HepG2 (cell line): Measurements from ENCODE around the gene PISD. TPM values are rescaled to one million over a fixed set of nuclear protein-coding genes. Genes with fewer than 3 reads are reported as not detected.

Experiments used
- CHD2 ChIP-seq: IDR thresholded peaks from 2 replicates; pipeline ENCODE4 v1.6.1; 2011; ENCODE audit warnings: low read depth, low read length, improper control_type of control experiment
- DMAP1 ChIP-seq: IDR thresholded peaks from 2 replicates; pipeline ENCODE4 v1.6.1; 2016
- DNMT3B ChIP-seq: conservative IDR thresholded peaks from 2 replicates; pipeline ENCODE4 v1.6.1; 2016; ENCODE audit warnings: missing biosample characterization, control low read depth
- EEA1 ChIP-seq: sonication (generic); formaldehyde crosslinking; IDR thresholded peaks from 2 replicates; pipeline ENCODE4 v1.5.1; 2020; ENCODE audit warnings: mild to moderate bottlenecking, missing genetic modification reagents, borderline replicate concordance
- KMT2A ChIP-seq: sonication (generic); formaldehyde crosslinking; IDR thresholded peaks from 2 replicates; pipeline ENCODE4 v1.4.0; 2020; ENCODE audit warnings: missing genetic modification reagents
- MYNN ChIP-seq: sonication (generic); formaldehyde crosslinking; IDR thresholded peaks from 2 replicates; pipeline ENCODE4 v1.4.0; 2020; ENCODE audit warnings: mild to moderate bottlenecking, low read depth, missing genetic modification reagents
- RFX1 ChIP-seq: fragments of 450-650 bp; IDR thresholded peaks from 2 replicates; pipeline ENCODE4 v1.6.1; 2017
- RNF2 ChIP-seq: fragments of 450-650 bp; conservative IDR thresholded peaks from 2 replicates; pipeline ENCODE4 v1.6.1; 2016; ENCODE audit warnings: low read depth
- RORA ChIP-seq: sonication (generic); formaldehyde crosslinking; IDR thresholded peaks from 2 replicates; pipeline ENCODE4 v1.5.0; 2020; ENCODE audit warnings: mild to moderate bottlenecking, missing genetic modification reagents, moderate library complexity
- RXRA ChIP-seq: sonication (generic); formaldehyde crosslinking; IDR thresholded peaks from 2 replicates; pipeline ENCODE4 v1.5.1; 2020; ENCODE audit warnings: missing genetic modification reagents
- SAFB2 ChIP-seq: sonication (generic); formaldehyde crosslinking; IDR thresholded peaks from 2 replicates; pipeline ENCODE4 v1.5.1; 2020; ENCODE audit warnings: missing genetic modification reagents, low read depth, mild to moderate bottlenecking, borderline replicate concordance
- SKI ChIP-seq: fragments of 450-650 bp; IDR thresholded peaks from one replicate; pipeline ENCODE4 v1.6.1; 2018; ENCODE audit warnings: mild to moderate bottlenecking; ENCODE audit not compliant: partially characterized antibody
- SRSF1 ChIP-seq: fragments of 200-400 bp; formaldehyde crosslinking; optimal IDR thresholded peaks from 2 replicates; pipeline ENCODE3; 2017; ENCODE audit warnings: mild to moderate bottlenecking, low read depth, low read length, moderate library complexity
- TERF1 ChIP-seq: sonication (generic); formaldehyde crosslinking; IDR thresholded peaks from 2 replicates; pipeline ENCODE4 v1.8.0; 2022; ENCODE audit warnings: mild to moderate bottlenecking, missing genetic modification reagents, moderate library complexity
- TOE1 ChIP-seq: sonication (generic); formaldehyde crosslinking; IDR thresholded peaks from 2 replicates; pipeline ENCODE4 v1.4.0; 2020; ENCODE audit warnings: mild to moderate bottlenecking, missing genetic modification reagents
- TOPORS ChIP-seq: sonication (generic); formaldehyde crosslinking; IDR thresholded peaks from 2 replicates; pipeline ENCODE4 v1.8.0; 2023; ENCODE audit warnings: mild to moderate bottlenecking, missing genetic modification reagents
- ZFY ChIP-seq: sonication (generic); formaldehyde crosslinking; IDR thresholded peaks from 2 replicates; pipeline ENCODE4 v1.4.0; 2020; ENCODE audit warnings: missing genetic modification reagents
- ZGPAT ChIP-seq: IDR thresholded peaks from 2 replicates; pipeline ENCODE4 v1.6.1; 2016; ENCODE audit warnings: mild to moderate bottlenecking
- ZHX2 ChIP-seq, 2 experiments: sonication (generic) in 1 of 2; formaldehyde crosslinking in 1 of 2; IDR thresholded peaks; 2 replicates each; pipeline versions ENCODE4 v1.6.1 to v1.9.0; 2014 to 2022; ENCODE audit warnings: antibody characterized with exemption in 1 of 2, borderline replicate concordance in 1 of 2, inconsistent platforms in 1 of 2, low read depth in 1 of 2, missing genetic modification reagents in 1 of 2
- ZNF260 ChIP-seq: sonication (generic); formaldehyde crosslinking; IDR thresholded peaks from 2 replicates; pipeline ENCODE4 v1.4.0; 2020; ENCODE audit warnings: missing genetic modification reagents, low read depth, mild to moderate bottlenecking, borderline replicate concordance
- ZNF414 ChIP-seq: sonication (generic); formaldehyde crosslinking; IDR thresholded peaks from 2 replicates; pipeline ENCODE4 v1.5.0; 2020; ENCODE audit warnings: missing genetic modification reagents
- ZNF510 ChIP-seq: sonication (generic); formaldehyde crosslinking; IDR thresholded peaks from 2 replicates; pipeline ENCODE4 v1.4.0; 2020; ENCODE audit warnings: low read depth, mild to moderate bottlenecking, missing genetic modification reagents
- ZNF790 ChIP-seq: sonication (generic); formaldehyde crosslinking; IDR thresholded peaks from 2 replicates; pipeline ENCODE4 v1.8.0; 2022; ENCODE audit warnings: missing genetic modification reagents, mild to moderate bottlenecking, borderline replicate concordance
- polyA plus RNA-seq, 8 experiments: library from polyadenylated mRNA; depleted of rRNA in 3 of 8; stranded (reverse) in 7 of 8; unstranded in 1 of 8; fragments of >200 nt; fragmentation: Illumina TruSeq in 4 of 8; extraction: Trizol in 4 of 8; gene quantifications; 2 replicates each; pipeline versions ENCODE4 v1.2.1 to v1.2.3, GENCODE V29; 2011 to 2016; ENCODE audit warnings: low read depth in 4 of 8, missing spikeins in 1 of 8, mixed read lengths in 1 of 8; ENCODE audit not compliant: insufficient read depth in 1 of 8
- total RNA-seq, 5 experiments: library from RNA; depleted of rRNA; stranded (reverse); fragments of >200 nt; fragmentation: Illumina TruSeq; extraction: Trizol; gene quantifications; 2 replicates each; pipeline ENCODE4 v1.2.3, GENCODE V29; 2016; ENCODE audit warnings: low read depth in 1 of 5

Gene PISD
- total and polyA plus RNA-seq, 2 of the 13 experiments (the other 11 are each of a cell fraction or from before 2014, with no cell fraction given) = 30.1 to 47.7 TPM

GRCh38 chr22:31579835-31580242 is 82.2 kb downstream of the PISD start (continued):
- TF ChIP-seq ZHX2 (IDR thresholded peaks at IDR 0.05; ENCODE audit: low read depth) (no peak), ZHX2 (CRISPR knock-in tag; IDR thresholded peaks at IDR 0.05; ENCODE audit: borderline replicate concordance) (no peak), MYNN (no peak), TERF1 (no peak), RORA (CRISPR knock-in tag) (no peak), ZNF260 (CRISPR knock-in tag) (no peak), RXRA (CRISPR knock-in tag) (peak; percentile 65; the same call in 1 of the 2 replicates), RFX1 (no peak), SAFB2 (no peak), ZNF414 (CRISPR knock-in tag) (no peak), DMAP1 (peak; percentile 54; the same call in 1 of the 2 replicates), RNF2 (no peak), ZNF510 (CRISPR knock-in tag) (0 out of 2 replicates have a peak, but pooled peaks have one; percentile 53), ZGPAT (CRISPR knock-in tag) (peak; percentile 88), SRSF1 (no peak), ZFY (CRISPR knock-in tag) (peak; percentile 19; the same call in 1 of the 2 replicates), SKI (peak; percentile 92), EEA1 (CRISPR knock-in tag) (no peak), TOE1 (CRISPR knock-in tag) (no peak), CHD2 (no peak), DNMT3B (CRISPR knock-in tag) (0 out of 2 replicates have a peak, but pooled peaks have one; percentile 61), ZNF790 (CRISPR knock-in tag) (no peak), KMT2A (peak; percentile 45; the same call in 1 of the 2 replicates), TOPORS (CRISPR knock-in tag) (peak; percentile 57; the same call in 1 of the 2 replicates)
